CD4-positive, alpha-beta T cell treated with Interferon gamma for 1 hour (primary cell): ENCODE results near the gene TFDP1.

Experiments used
- DNase-seq: peaks from one replicate; pipeline ENCODE4 v3.0.0-alpha.2; 2020

The TFDP1 gene, protein sequence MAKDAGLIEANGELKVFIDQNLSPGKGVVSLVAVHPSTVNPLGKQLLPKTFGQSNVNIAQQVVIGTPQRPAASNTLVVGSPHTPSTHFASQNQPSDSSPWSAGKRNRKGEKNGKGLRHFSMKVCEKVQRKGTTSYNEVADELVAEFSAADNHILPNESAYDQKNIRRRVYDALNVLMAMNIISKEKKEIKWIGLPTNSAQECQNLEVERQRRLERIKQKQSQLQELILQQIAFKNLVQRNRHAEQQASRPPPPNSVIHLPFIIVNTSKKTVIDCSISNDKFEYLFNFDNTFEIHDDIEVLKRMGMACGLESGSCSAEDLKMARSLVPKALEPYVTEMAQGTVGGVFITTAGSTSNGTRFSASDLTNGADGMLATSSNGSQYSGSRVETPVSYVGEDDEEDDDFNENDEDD

DNA sequence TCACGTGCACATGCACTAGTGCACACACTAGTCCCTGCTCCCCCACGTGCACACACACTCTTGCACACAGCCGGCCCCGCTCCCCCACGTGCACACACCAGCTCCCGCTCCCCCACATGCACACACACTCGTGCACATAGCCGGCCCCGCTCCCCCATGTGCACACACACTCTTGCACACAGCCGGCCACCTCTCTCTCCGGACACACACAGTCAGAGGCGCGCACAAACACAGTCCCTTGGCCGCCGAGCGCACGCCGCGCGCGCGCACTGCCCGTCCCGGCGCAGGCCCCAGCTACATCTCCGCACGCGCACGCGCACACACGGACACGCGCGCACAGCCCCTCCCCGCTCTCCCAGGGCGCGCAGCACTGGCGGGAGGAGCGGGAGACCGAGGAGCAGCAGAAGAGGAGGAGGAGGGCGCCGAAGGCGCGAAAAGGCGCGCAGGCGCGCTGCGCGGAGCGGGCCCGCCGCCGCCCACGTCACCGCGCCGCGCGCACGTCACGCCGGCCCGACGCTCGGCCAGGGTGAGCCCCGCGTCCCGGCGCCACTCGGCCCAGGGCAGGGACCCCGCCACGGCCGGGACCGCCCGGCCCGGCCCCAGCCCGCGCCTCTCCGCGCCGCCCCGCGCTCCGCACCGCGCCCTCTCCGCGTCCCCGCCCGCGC is at the start of gene TFDP1:
Gene TFDP1, plus strand, starts transcription at position 549 of the 665 bp plus-strand sequence. CDS start 1,085 bp downstream, outside the sequence.
- peak; percentile 77 for DNase-seq

DNA sequence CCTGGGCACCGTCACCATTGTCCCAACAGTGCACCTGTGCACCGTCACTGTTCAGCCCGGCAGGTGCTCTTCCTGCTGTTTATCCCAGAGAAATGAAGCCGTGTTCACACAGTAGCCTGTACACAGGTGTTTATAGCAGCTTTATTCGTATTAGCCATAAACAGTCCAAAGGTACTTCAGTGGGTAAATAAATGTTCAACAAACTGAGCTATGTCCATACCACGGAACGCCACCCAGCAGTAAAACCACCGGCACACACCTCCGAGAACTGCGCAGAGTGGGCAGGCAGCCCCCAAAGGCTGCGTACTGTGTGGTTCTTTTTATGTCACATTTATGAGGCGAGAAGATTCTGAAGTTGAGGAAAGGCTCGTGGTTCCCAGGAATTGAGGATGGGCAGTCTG is 49.2 kb upstream of the TFDP1 start:
- no peak for DNase-seq

DNA sequence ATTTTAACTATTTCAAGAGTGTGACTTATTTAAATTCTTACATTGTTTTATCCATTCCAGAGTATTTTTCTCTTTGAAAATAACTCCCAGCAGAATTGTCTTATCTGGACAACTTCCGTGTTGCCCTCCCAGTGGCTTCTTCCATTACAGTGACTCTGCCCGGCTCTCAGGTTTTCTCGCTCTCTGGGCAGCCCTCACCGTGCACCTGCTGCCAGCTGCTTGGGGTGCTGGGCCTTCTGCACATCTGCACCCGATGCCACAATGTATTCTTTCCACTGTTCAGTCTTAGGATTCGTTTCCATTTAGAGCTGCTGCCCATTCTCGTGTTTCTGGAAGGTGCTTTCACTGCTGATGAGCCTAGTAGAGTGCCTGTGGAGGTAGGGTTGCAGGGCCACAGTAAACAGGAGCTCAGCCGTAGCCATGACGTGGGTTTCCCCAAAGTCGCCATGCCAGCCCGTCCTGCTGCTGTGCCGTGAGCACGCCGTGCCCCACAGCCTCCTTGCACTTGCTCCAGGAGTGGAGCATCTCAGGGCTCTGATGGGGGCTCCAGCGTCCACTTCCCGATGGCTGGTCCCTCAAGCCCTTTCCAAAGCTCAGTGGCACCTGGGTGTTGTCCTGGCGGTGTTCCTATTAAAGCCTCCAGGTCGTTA is 48.0 kb upstream of the TFDP1 start:
- DNase-seq: no peak

DNA sequence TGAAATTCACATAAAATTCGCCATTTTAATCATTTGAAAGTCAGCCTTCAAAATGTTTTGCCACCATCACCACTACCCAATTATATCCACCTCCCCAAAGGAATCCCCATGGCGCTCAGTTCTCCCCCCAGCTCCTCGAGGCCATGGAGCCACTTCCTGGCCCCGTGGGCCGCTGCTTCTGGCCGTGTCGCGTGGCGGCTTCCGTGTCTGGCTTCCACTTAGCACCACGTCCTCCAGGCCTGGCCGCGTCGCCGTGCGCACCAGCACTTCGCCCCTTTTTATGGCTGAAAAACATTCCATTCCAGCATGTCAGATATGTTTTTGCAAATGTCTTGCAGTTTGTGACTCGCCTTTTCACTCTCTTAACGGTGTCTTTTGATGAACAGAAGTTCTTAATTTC is 47.3 kb upstream of the TFDP1 start:
- no peak for DNase-seq

DNA sequence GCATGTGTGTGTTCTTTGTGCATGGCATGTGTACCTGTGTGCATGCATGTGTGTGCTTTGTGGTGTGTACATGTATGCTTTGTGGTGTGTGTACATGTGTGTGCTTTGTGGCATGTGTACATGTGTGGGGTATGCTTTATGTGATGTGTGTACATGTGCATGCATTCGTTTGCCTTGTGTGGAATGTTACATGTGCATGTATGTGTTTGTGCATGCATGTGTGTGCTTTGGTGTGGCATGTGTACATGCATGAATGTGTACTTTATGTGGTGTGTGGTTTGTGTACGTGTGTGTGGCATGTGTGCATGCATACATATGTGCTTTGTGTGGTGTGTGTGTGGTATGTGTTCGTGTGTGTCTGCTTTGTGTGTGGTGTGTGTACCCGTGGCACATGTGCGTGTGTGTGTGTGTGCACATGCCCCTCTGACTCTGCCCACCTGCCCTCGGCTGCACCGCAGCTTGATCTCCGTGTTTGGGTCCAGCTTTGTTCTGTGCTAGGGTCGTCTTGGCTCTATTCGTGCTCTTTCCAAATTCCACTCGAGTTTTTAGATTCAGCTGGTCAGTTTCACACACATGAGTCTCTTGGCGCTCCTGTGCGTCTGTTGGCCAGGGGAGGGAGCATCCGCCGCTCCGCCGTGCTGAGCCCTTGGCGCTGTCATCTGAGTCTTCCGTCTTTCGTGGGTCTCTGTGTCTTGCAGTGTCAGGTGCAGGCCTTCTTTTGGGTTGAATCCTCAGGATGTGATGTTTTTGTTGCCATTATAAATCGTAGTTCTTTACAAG is 46.5 kb upstream of the TFDP1 start:
- DNase-seq: no peak

DNA sequence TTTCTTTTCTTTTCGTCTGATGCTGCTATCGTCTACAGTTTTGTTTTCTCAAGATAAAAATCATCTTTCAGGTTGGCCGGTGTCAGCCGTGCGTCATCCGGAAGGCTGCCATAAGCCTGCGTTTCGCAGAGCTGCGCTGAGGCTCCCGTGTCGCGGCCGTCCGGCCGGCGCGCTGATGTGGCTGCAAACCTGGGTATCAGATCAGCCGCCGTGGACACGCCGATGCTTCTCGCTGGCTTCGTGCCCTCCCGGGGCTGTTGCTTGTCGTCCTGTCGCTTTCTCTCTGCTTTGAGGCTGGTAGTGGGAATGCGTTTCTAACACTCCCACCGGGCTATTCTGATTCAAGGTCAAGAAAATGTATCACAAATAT is 45.9 kb upstream of the TFDP1 start:
- DNase-seq: no peak

DNA sequence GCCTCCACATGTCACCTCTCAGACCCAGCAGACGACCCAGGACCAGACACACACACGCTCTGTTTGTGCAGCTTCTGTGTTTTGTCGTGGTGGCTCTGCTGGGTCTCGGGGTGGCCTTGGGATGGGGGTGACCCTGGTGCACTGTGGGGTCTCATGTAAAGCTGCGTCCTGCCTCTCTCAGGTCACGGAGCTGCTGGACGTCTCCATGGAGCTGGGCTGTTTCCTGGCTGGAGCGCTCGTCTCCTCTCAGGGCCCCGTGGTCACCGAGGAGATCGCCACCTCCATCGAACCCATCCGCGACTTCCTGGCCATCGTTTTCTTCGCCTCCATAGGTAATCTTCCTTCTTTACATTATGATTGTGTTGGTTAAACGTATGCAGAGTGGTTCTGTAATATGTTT is 45.4 kb upstream of the TFDP1 start:
- no peak for DNase-seq

DNA sequence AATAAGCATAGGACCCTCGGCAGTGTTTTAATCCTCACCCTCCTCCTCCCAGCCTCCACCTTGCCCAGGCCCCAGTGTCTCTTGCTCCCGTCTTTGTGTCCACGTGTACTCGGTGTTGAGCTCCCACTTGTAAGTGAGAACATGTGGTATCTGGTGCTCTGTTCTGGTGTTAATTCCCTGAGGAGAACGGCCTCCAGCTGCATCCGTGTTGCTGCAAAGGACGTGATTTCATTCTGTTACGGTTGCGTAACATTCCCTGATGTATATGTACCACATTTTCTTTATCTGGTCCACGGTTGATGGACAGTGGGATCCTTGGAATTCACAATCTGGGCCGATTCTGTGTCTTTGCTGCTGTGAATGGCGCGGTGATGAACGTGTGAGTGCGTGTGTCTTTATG is 44.7 kb upstream of the TFDP1 start:
- DNase-seq: no peak

DNA sequence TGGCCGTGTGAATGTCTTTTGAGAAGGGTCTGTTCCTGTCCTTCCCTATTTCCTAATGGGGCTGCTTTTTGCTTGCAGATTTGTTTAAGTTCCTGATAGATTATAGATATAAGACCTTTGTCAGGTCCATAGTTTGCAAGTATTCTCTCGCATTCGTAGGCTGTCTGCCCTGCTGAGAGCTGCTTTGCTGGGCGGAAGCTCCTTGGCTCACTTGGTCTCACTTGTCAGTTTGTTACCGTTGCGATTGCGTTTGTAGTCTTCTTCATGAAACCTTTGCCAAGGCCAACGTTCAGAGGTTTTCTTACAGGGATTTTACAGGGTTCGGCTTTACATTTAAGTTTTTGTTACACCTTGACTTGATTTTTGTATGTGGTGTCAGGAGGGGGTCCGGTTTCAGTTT is 44.0 kb upstream of the TFDP1 start:
- DNase-seq: no peak

DNA sequence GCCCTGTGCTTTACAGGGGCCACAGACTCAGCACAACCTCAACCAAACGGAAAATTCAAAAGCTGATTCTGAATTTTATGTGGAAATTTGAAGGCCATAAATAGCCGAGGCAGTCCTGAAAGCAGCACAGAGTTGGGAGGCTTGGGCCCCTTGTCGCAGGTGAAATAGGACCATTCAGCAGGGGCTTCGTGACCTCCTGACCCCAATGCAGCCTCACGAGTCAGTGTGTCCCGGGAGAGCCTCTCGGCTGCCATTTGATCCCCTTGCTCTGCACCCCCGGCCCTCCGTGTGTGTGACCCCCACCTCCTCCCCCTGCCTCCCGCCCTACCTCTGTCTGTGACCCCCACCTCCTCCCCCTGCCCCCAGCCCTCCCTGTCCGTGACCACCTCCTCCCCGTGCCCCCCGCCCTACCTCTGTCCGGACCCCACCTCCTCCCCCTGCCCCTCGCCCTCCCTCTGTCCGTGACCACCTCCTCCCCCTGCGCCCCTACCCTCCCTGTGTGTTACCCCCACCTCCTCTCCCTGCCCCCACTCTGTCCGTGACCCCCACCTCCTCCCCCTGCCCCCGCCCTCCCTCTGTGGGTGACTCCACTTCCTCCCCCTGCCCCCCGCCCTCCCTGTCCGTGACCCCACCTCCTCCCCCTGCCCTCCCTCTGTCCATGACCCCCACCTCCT is 41.7 kb upstream of the TFDP1 start:
- DNase-seq: peak; percentile 23

DNA sequence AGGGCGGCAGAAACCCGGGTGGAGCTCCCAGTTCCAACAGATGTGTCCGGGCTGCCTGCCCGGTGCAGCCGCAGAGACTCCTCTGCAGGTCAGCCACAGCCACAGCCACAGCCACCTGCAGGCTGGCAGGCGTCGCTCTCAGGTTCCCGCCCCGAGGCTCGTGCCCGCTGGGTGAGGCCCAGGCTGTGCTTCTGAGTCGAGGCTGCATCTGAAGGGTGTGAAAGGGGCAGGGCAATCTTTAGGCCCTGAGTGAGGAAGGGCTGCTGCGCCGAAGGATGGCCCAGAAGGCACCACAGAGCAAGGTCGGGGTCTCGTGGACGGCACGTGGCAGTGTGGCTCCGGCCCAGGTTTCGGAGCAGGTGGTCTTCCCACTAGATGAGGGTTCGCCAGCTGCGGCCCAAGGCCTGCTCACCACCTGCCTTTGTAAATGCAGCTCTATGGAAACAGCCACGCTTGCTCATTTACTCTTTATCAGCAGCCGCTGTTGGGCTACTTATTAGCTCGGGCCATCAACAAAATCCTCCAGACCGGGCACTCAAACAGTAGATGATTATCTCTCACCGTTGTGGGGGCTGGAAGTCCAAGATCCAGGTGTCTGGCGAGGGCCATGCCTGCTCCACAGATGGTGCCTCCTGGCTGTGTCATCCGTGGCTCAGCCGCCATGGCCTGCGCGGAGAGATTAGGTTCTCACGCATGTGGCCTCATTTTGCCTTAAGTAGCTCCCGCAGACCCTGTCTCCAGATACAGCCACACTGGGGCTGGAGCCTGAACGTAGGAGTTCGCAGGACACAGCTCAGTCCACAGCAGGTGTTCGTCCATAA is 40.3 kb upstream of the TFDP1 start:
- DNase-seq: no peak

DNA sequence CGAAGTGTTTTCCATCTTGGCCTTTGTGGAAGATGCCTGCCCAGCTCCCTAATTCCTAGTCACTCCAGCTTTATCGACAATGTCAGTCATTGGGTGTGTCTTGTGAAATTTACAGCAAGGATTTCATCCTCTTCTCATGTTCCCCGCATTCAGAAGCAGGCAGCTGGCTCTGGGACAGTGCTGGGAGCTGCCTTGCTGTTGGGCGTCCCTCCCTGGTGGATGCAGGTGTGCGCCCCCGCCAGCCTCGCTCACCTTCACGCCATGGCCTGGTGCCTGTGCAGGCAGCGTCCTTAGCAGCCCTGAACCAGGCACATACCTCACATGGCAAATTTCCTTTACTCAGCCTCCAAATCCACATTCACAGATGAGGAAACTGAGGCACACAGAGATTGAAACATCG is 39.7 kb upstream of the TFDP1 start:
- no peak for DNase-seq

DNA sequence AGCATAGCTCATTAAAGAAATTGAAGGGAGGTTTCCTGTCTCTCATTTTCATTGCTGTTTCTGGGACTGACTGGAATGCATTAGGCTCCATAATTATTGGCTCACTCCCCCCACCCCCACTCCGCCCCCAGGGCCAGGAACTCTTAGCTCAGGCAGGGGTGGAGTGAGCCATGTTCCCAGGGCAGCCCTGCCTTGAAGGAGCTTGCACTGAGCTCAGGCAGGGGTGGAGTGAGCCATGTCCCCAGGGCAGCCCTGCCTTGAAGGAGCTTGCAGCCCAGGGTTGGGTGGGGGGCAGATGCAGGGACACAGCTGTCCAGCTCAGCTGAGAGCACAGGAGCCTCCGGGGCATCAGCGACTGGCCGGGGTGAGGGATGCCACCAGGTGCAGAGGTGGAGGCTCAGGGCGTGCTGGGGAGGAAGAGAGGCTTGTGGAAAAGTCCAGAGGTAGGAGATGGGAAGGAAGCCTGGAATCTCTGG is 39.1 kb upstream of the TFDP1 start:
- no peak for DNase-seq

DNA sequence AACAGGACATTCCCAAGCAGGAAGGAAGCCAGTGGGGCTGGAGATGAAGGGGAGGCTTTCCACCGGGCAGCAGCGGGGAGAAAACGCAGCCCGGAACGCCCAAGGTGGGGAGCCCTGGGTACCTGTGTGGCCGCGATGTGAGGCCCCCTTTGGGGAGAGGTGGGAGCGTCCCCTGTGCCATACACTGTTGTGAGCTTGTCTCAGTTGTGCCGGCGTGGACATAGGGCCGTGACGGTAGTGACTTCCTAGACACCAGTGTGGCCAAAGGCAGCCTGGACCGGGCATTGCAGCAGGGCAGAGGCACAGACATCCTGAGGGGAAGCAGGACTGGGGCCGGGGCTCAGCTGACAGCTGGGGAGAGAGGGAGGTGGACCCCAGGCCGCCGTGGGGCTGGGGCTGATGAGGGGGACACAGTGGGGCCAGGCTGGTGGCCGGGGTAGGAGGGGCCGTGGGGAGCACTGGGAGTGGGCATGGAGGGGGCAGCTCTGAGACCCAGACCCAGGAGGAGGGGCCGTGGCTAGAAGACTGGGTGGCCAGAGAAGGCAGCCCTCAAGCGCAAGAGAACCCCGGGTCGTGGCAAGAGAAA is 38.5 kb upstream of the TFDP1 start:
- no peak for DNase-seq

DNA sequence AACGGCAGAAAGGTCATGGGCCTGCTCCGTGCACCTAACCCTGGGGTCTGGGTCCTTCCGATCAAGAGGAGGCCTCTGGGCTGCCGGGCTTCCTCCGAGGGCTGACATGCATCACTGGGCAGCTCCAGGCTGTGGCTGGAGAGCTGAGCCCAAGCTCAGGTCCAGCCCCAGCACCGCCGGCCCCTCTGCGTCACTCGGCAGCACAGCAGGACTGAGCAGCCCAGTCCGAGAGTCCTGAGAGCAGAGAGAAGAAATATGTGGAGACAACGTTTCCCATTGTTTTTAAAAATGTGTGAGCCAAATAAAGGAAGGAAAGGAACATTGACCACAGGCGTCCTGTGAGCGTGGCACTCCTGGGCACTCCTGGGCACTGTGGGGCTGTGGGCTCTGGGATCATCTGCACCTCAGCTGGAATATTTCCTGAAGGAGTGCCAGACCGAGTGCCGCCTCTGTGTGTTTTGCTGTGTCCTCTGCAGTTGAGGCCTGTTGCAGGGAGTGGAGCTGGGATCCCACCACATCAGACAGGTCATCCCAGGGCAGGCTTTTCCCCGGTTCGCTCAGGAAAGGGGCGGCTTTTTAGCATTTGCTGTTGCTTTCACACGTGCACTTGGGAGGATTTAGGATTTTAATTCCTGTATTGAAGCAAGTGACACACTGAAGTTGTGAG is 37.8 kb upstream of the TFDP1 start:
- no peak for DNase-seq

DNA sequence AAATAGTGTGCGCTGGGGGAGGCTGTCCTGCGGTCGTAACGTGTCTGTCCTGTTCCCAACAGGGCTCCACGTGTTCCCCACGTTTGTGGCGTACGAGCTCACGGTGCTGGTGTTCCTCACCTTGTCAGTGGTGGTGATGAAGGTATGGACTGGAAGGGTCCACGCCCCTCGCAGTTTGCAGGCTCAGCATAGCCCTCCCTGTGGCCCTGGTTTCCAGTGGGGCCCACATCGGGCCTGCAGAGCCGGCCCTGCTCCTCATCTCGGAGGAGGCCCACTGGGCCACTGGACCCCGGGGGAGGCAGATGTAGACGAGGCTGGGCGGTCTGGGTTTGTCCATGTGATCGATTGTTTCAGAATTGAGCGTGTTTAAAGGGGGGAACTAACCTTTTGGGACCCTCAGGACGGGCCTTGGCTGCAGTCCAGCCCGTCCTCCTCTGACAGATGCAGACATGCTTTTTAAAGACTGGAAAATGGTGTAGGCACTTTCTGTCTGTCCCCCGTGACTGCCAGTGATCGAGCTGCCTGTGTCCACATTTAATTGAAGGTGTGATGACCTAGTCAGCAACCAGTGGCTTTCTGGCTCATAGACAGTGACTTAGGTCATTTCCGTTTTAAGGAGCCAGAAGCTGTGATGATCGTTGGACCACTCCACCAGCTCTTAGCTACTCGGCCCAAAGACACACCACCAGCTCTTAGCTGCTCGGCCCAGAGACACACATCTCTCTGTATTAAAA is 37.1 kb upstream of the TFDP1 start:
- no peak for DNase-seq

DNA sequence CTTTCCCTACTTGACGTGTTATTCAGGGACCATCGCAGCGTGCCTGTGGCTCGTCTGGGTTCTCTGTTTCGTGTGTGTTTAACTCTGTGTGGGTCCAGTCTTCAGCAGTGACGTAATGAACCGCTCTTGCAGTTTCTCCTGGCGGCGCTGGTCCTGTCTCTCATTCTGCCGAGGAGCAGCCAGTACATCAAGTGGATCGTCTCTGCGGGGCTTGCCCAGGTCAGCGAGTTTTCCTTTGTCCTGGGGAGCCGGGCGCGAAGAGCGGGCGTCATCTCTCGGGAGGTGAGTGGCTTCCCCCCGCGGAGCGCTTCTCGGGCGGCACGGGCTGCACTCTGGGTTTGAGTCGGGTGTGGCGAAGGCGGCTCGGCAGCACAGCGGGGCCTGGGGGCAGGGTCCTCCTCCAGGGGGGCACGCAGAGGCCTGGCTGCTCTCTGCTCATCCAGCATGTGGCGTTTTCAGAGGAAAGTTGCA is 36.3 kb upstream of the TFDP1 start:
- DNase-seq: no peak

DNA sequence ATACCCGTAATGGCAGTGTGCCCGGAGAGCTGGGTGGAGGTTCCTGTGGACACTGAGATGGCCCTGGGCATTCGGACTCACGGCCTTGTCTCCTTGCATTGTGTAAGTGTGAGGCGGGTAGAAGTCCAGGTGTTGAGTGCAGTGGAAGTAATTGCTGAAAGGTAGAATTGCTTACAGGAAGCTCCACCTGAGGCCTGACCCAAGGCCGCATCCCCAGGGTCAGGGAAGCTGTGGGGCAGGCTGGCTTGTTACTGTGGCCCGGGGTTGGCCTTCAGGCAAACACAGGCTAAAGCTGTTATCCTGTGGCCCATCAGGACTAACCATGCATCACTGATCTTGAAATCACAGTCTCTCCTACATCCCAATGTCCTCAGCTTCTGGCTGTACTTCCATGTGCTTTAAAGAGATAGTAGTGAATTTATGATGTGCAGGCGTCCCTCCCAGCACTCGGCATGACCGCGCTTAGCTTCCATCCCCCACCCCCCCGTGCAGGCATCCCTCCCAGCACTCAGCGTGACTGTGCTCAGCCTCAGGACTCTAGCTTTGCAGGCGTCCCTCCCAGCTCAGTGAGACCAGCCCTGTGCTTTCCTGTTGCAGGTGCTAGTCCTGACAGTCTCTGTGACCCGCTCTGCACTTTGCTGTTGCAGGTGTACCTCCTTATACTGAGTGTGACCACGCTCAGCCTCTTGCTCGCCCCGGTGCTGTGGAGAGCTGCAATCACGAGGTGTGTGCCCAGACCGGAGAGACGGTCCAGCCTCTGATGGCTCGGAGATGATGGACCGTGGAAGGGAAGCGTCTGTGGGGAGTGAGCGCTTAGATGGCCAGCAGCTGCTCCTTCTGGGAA is 35.6 kb upstream of the TFDP1 start:
- DNase-seq: no peak

DNA sequence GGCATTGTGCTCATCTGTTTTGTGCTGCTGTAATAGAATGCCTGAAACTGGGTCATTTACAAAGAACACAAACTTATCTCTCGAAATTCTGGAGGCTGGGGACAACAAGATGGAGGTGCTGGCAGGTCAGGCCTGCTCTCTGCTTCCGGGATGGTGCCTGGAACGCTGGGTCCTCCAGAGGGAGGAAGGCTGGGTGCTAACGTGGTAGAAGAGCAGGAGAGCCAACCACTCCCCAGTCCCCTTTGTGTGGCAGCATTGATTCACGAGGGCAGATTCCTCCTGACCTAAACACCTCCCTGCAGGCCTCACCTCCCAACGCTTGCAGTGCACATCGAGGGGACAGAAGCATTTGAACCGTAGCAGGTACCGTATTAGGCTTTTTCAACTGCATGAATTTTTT is 34.1 kb upstream of the TFDP1 start:
- DNase-seq: no peak
